Activated T-helper 9 cell treated with anti-CD3 and anti-CD28 coated beads, Interleukin-2, amount 50 U/mL, for 16 hours (primary cell): ENCODE measurements around the gene DNAJC13.
A peak's percentile ranks its signal among the peaks of the same experiment; 100 is the strongest.

ENCODE experiments used
- DNase-seq: peaks from one replicate; pipeline ENCODE4 v3.0.0-alpha.2; 2020; ENCODE audit warnings: low read depth

Gene DNAJC13

GRCh38 chr3:132486099-132486498, 68.8 kb downstream of the DNAJC13 start:
- no peak for DNase-seq

- no peak for DNase-seq
Measured at GRCh38 chr3:132488151-132488550, 70.8 kb downstream of the DNAJC13 start.

- no peak for DNase-seq
Measured at GRCh38 chr3:132499071-132499470, 81.8 kb downstream of the DNAJC13 start.

- DNase-seq, result no peak
Measured at GRCh38 chr3:132503559-132503958, 86.3 kb downstream of the DNAJC13 start.

- DNase-seq, result no peak
Measured at GRCh38 chr3:132504375-132504933, 87.2 kb downstream of the DNAJC13 start.

GRCh38 chr3:132507657-132508056, 90.4 kb downstream of the DNAJC13 start:
- DNase-seq, result no peak

GRCh38 chr3:132509096-132509495, 91.8 kb downstream of the DNAJC13 start:
- no peak for DNase-seq

GRCh38 chr3:132509506-132509905, 92.2 kb downstream of the DNAJC13 start:
- DNase-seq, result no peak

GRCh38 chr3:132513057-132513456, 95.8 kb downstream of the DNAJC13 start:
- no peak for DNase-seq

GRCh38 chr3:132517311-132517710, 100.0 kb downstream of the DNAJC13 start:
- no peak for DNase-seq

GRCh38 chr3:132519914-132520313, 102.6 kb downstream of the DNAJC13 start:
- no peak for DNase-seq

GRCh38 chr3:132521901-132522300, 104.6 kb downstream of the DNAJC13 start:
- no peak for DNase-seq

- DNase-seq, result no peak
Measured at GRCh38 chr3:132522353-132522752, 105.1 kb downstream of the DNAJC13 start.

GRCh38 chr3:132530624-132531023, 113.3 kb downstream of the DNAJC13 start:
- no peak for DNase-seq

- peak; percentile 19 for DNase-seq
Measured at GRCh38 chr3:132535575-132536441, 118.5 kb downstream of the DNAJC13 start.

- DNase-seq, result no peak
Measured at GRCh38 chr3:132536442-132537153, 119.3 kb downstream of the DNAJC13 start.

- no peak for DNase-seq
Measured at GRCh38 chr3:132537297-132537696, 120.0 kb downstream of the DNAJC13 start.

GRCh38 chr3:132538072-132538471, 120.8 kb downstream of the DNAJC13 start:
- DNase-seq, result no peak

GRCh38 chr3:132539681-132540080, 122.4 kb downstream of the DNAJC13 start:
- no peak for DNase-seq

- DNase-seq, result no peak
Measured at GRCh38 chr3:132542577-132542976, 125.3 kb downstream of the DNAJC13 start.

- no peak for DNase-seq
Measured at GRCh38 chr3:132543011-132543739, 125.9 kb downstream of the DNAJC13 start.

GRCh38 chr3:132544130-132544529, 126.8 kb downstream of the DNAJC13 start:
- no peak for DNase-seq
